ENCODE measurements around the gene PLEKHD1. TPM values are rescaled to one million over a fixed set of nuclear protein-coding genes. Genes with fewer than 3 reads are reported as not detected.
A peak's percentile ranks its signal among the peaks of the same experiment; 100 is the strongest.

PLEKHD1 gene
- total RNA-seq, 1 experiment from 2014 or later = 0.31 TPM

GRCh38 chr14:69538766-69539165 lies 54.2 kb downstream of the PLEKHD1 start:
- in situ Hi-C loops (cut with HindIII; ENCODE audit: low sequenced_read_pairs) = no loop called here
- no peak for DNase-seq (ENCODE audit: low spot score)

- in situ Hi-C loops (cut with HindIII; ENCODE audit: low sequenced_read_pairs) = no loop called here
- DNase-seq (ENCODE audit: low spot score) = no peak
Observed at GRCh38 chr14:69539631-69540410, 55.3 kb downstream of the PLEKHD1 start.

- in situ Hi-C loops (cut with HindIII; ENCODE audit: low sequenced_read_pairs) = no loop called here
- no peak for DNase-seq (ENCODE audit: low spot score)
Observed at GRCh38 chr14:69540654-69541335, 56.3 kb downstream of the PLEKHD1 start.

GRCh38 chr14:69542311-69542710 lies 57.8 kb downstream of the PLEKHD1 start:
- DNase-seq (ENCODE audit: low spot score) = no peak
- in situ Hi-C loops (cut with HindIII; ENCODE audit: low sequenced_read_pairs) = no loop called here

GRCh38 chr14:69543341-69544115 lies 59.0 kb downstream of the PLEKHD1 start:
- in situ Hi-C loops (cut with HindIII; ENCODE audit: low sequenced_read_pairs) = no loop called here
- DNase-seq (ENCODE audit: low spot score) = no peak

GRCh38 chr14:69547701-69548348 lies 63.3 kb downstream of the PLEKHD1 start:
- DNase-seq (ENCODE audit: low spot score) = peak; percentile 29
- in situ Hi-C loops (cut with HindIII; ENCODE audit: low sequenced_read_pairs) = no loop called here

GRCh38 chr14:69548566-69548965 lies 64.0 kb downstream of the PLEKHD1 start:
- in situ Hi-C loops (cut with HindIII; ENCODE audit: low sequenced_read_pairs) = no loop called here
- no peak for DNase-seq (ENCODE audit: low spot score)

GRCh38 chr14:69551511-69551910 lies 67.0 kb downstream of the PLEKHD1 start:
- DNase-seq (ENCODE audit: low spot score) = no peak
- in situ Hi-C loops (cut with HindIII; ENCODE audit: low sequenced_read_pairs) = no loop called here

- DNase-seq (ENCODE audit: low spot score) = no peak
- in situ Hi-C loops (cut with HindIII; ENCODE audit: low sequenced_read_pairs) = no loop called here
Observed at GRCh38 chr14:69553252-69553651, 68.7 kb downstream of the PLEKHD1 start.

GRCh38 chr14:69554500-69554899 lies 70.0 kb downstream of the PLEKHD1 start:
- DNase-seq (ENCODE audit: low spot score) = no peak
- in situ Hi-C loops (cut with HindIII; ENCODE audit: low sequenced_read_pairs) = no loop called here

- DNase-seq (ENCODE audit: low spot score) = no peak
- in situ Hi-C loops (cut with HindIII; ENCODE audit: low sequenced_read_pairs) = no loop called here
Observed at GRCh38 chr14:69558774-69559173, 74.2 kb downstream of the PLEKHD1 start.

- in situ Hi-C loops (cut with HindIII; ENCODE audit: low sequenced_read_pairs) = no loop called here
- DNase-seq (ENCODE audit: low spot score) = peak; percentile 76
Observed at GRCh38 chr14:69559581-69560011, 75.1 kb downstream of the PLEKHD1 start.

GRCh38 chr14:69560826-69561225 lies 76.3 kb downstream of the PLEKHD1 start:
- DNase-seq (ENCODE audit: low spot score) = no peak
- in situ Hi-C loops (cut with HindIII; ENCODE audit: low sequenced_read_pairs) = no loop called here

GRCh38 chr14:69561893-69562292 lies 77.4 kb downstream of the PLEKHD1 start:
- in situ Hi-C loops (cut with HindIII; ENCODE audit: low sequenced_read_pairs) = no loop called here
- no peak for DNase-seq (ENCODE audit: low spot score)

GRCh38 chr14:69567563-69567962 lies 83.0 kb downstream of the PLEKHD1 start:
- no peak for DNase-seq (ENCODE audit: low spot score)
- in situ Hi-C loops (cut with HindIII; ENCODE audit: low sequenced_read_pairs) = no loop called here

GRCh38 chr14:69569859-69570258 lies 85.3 kb downstream of the PLEKHD1 start:
- DNase-seq (ENCODE audit: low spot score) = no peak
- in situ Hi-C loops (cut with HindIII; ENCODE audit: low sequenced_read_pairs) = no loop called here

GRCh38 chr14:69570836-69571330 lies 86.4 kb downstream of the PLEKHD1 start:
- in situ Hi-C loops (cut with HindIII; ENCODE audit: low sequenced_read_pairs) = no loop called here

GRCh38 chr14:69571449-69572029 lies 87.0 kb downstream of the PLEKHD1 start:
- no peak for DNase-seq (ENCODE audit: low spot score)
- in situ Hi-C loops (cut with HindIII; ENCODE audit: low sequenced_read_pairs) = no loop called here

More at GRCh38 chr14:69570836-69571330, 86.4 kb downstream of the PLEKHD1 start:
- DNase-seq (ENCODE audit: low spot score) = peak; percentile 71

Data from G401 (cell line).